H9 (cell line): Measurements from ENCODE around the gene KREMEN1. TPM values are rescaled to one million over a fixed set of nuclear protein-coding genes. Genes with fewer than 3 reads are reported as not detected.
A peak's percentile ranks its signal among the peaks of the same experiment; 100 is the strongest.

ENCODE experiments used
- DNase-seq: peaks from one replicate; pipeline ENCODE4 v3.0.0-alpha.2; 2017
- H2AFZ ChIP-seq: one replicate; pipeline ENCODE4 v1.6.1; 2013; ENCODE audit warnings: mild to moderate bottlenecking, low read length, control low read depth, moderate library complexity
- H2AK5ac ChIP-seq: 2 replicates; pipeline ENCODE4 v1.6.1; 2013; ENCODE audit warnings: low read length, control low read depth, mixed read lengths; ENCODE audit not compliant: insufficient read length
- H2BK120ac ChIP-seq: one replicate; pipeline ENCODE4 v1.6.1; 2013; ENCODE audit warnings: low read depth, mild to moderate bottlenecking, low read length, control low read depth, inconsistent platforms; ENCODE audit not compliant: poor library complexity, severe bottlenecking
- H2BK12ac ChIP-seq: 2 replicates; pipeline ENCODE4 v1.6.1; 2013; ENCODE audit warnings: low read length, control low read depth, mixed read lengths, low read depth; ENCODE audit not compliant: insufficient read length
- H2BK15ac ChIP-seq: 2 replicates; pipeline ENCODE4 v1.6.1; 2013; ENCODE audit warnings: low read depth, low read length, control low read depth
- H2BK20ac ChIP-seq: one replicate; pipeline ENCODE4 v1.6.1; 2013; ENCODE audit warnings: low read depth, mild to moderate bottlenecking, low read length, control low read depth, inconsistent platforms; ENCODE audit not compliant: poor library complexity, severe bottlenecking
- H2BK5ac ChIP-seq: 2 replicates; pipeline ENCODE4 v1.6.1; 2013; ENCODE audit warnings: low read length, control low read depth, mixed read lengths; ENCODE audit not compliant: insufficient read length
- H3K14ac ChIP-seq: 2 replicates; pipeline ENCODE4 v1.6.1; 2013; ENCODE audit warnings: low read length, control low read depth; ENCODE audit not compliant: insufficient read depth
- H3K18ac ChIP-seq: 2 replicates; pipeline ENCODE4 v1.6.1; 2013; ENCODE audit warnings: low read depth, mild to moderate bottlenecking, mixed read lengths, low read length, control low read depth; ENCODE audit not compliant: insufficient read length
- H3K23ac ChIP-seq: 2 replicates; pipeline ENCODE4 v1.6.1; 2013; ENCODE audit warnings: low read length, control low read depth, mixed read lengths, low read depth; ENCODE audit not compliant: insufficient read length
- H3K23me2 ChIP-seq: 2 replicates; pipeline ENCODE4 v1.6.1; 2013; ENCODE audit warnings: low read depth, mild to moderate bottlenecking, mixed read lengths, low read length, control low read depth; ENCODE audit not compliant: insufficient read length, poor library complexity, severe bottlenecking
- H3K27ac ChIP-seq: 2 replicates; pipeline ENCODE4 v1.5.1; 2013; ENCODE audit warnings: low read length, control low read depth, mixed read lengths, low read depth; ENCODE audit not compliant: insufficient read length
- H3K27me3 ChIP-seq: 2 replicates; pipeline ENCODE4 v1.6.1; 2013; ENCODE audit warnings: low read length, control low read depth, inconsistent platforms; ENCODE audit not compliant: insufficient read depth
- H3K4ac ChIP-seq: 2 replicates; pipeline ENCODE4 v1.6.1; 2013; ENCODE audit warnings: low read depth, mild to moderate bottlenecking, control low read depth, inconsistent platforms, low read length, moderate library complexity
- H3K4me1 ChIP-seq: 2 replicates; pipeline ENCODE4 v1.6.1; 2013; ENCODE audit warnings: low read length, control low read depth, inconsistent platforms; ENCODE audit not compliant: insufficient read depth
- H3K4me2 ChIP-seq: 2 replicates; pipeline ENCODE4 v1.6.1; 2013; ENCODE audit warnings: low read length, control low read depth, mixed read lengths; ENCODE audit not compliant: insufficient read length, insufficient read depth
- H3K56ac ChIP-seq: 2 replicates; pipeline ENCODE4 v1.6.1; 2013; ENCODE audit warnings: low read depth, mild to moderate bottlenecking, mixed read lengths, low read length, control low read depth; ENCODE audit not compliant: insufficient read length
- H3K79me1 ChIP-seq: 2 replicates; pipeline ENCODE4 v1.6.1; 2013; ENCODE audit warnings: low read depth, mild to moderate bottlenecking, moderate library complexity, low read length, control low read depth, inconsistent platforms; ENCODE audit not compliant: insufficient read depth, poor library complexity, severe bottlenecking
- H3K79me2 ChIP-seq: 2 replicates; pipeline ENCODE4 v1.6.1; 2013; ENCODE audit warnings: low read length, control low read depth, inconsistent platforms; ENCODE audit not compliant: insufficient read depth
- H3K9ac ChIP-seq: 2 replicates; pipeline ENCODE4 v1.6.1; 2013; ENCODE audit warnings: low read length, control low read depth, mixed read lengths; ENCODE audit not compliant: insufficient read length; ENCODE audit errors: extremely low read depth
- H3K9me3 ChIP-seq: one replicate; pipeline ENCODE4 v1.6.1; 2013; ENCODE audit warnings: low read depth, low read length, inconsistent platforms; ENCODE audit not compliant: control insufficient read depth
- H3T11ph ChIP-seq: one replicate; pipeline ENCODE4 v1.6.1; 2013; ENCODE audit warnings: mild to moderate bottlenecking, low read length, control low read depth, inconsistent platforms
- H4K20me1 ChIP-seq: one replicate; pipeline ENCODE4 v1.6.1; 2013; ENCODE audit not compliant: control insufficient read depth, insufficient read length, insufficient read depth
- H4K5ac ChIP-seq: 2 replicates; pipeline ENCODE4 v1.6.1; 2013; ENCODE audit warnings: low read depth, mild to moderate bottlenecking, mixed read lengths, low read length, control low read depth; ENCODE audit not compliant: insufficient read length
- H4K8ac ChIP-seq: replicated peaks from 2 replicates; pipeline ENCODE4 v1.6.1; 2013; ENCODE audit warnings: low read length, control low read depth, mixed read lengths, low read depth; ENCODE audit not compliant: insufficient read length
- H4K91ac ChIP-seq: 2 replicates; pipeline ENCODE4 v1.6.1; 2013; ENCODE audit warnings: low read depth, mild to moderate bottlenecking, moderate library complexity, mixed read lengths, low read length, control low read depth; ENCODE audit not compliant: insufficient read length
- H3K27ac Mint-ChIP-seq, 3 experiments: 2 replicates in 2 of 3; 3 replicates in 1 of 3; pipeline ENCODE4 v1.8.0; 2020 to 2021; ENCODE audit warnings: mixed read lengths in 3 of 3, mild to moderate bottlenecking in 1 of 3, moderate library complexity in 1 of 3
- H3K27me3 Mint-ChIP-seq: 2 replicates; pipeline ENCODE4 v1.8.0; 2021; ENCODE audit warnings: low read depth, mild to moderate bottlenecking, moderate library complexity, mixed read lengths
- H3K36me3 Mint-ChIP-seq, 3 experiments: 2 replicates in 2 of 3; 3 replicates in 1 of 3; pipeline ENCODE4 v1.8.0; 2020 to 2021; ENCODE audit warnings: low read depth in 3 of 3, mixed read lengths in 3 of 3; ENCODE audit not compliant: insufficient read depth in 1 of 3
- H3K4me1 Mint-ChIP-seq, 2 experiments: 2 replicates each; pipeline ENCODE4 v1.8.0; 2020; ENCODE audit warnings: mixed read lengths in 2 of 2
- H3K4me3 Mint-ChIP-seq, 2 experiments: 2 replicates in 1 of 2; 3 replicates in 1 of 2; pipeline ENCODE4 v1.8.0; 2020 to 2021; ENCODE audit warnings: mild to moderate bottlenecking in 2 of 2, mixed read lengths in 2 of 2, moderate library complexity in 1 of 2
- H3K9me3 Mint-ChIP-seq, 2 experiments: 2 replicates in 1 of 2; 3 replicates in 1 of 2; pipeline ENCODE4 v1.8.0; 2020; ENCODE audit warnings: mild to moderate bottlenecking in 2 of 2, mixed read lengths in 2 of 2, moderate library complexity in 1 of 2
- WGBS: extraction: QIAGEN DNeasy Blood & Tissue Kit; methylation state at CpG from one replicate; pipeline ENCODE4 v1.1.7; 2013; ENCODE audit warnings: missing lambda C conversion rate, low lambda C conversion rate, mixed read lengths; ENCODE audit not compliant: insufficient read length; ENCODE audit errors: extremely low coverage; 5-methylcytosine and 5-hydroxymethylcytosine counted together
- total RNA-seq: library from RNA; stranded (reverse); gene quantifications from 2 replicates; pipeline ENCODE4 v1.2.1, GENCODE V29; 2021
- TF ChIP-seq, protein P1 (sequence below): fragments of 200-600 bp; sonication (generic); conservative IDR thresholded peaks from 3 replicates; pipeline ENCODE4 v1.8.0; 2021; ENCODE audit warnings: antibody characterized with exemption, mild to moderate bottlenecking

The KREMEN1 gene
- total RNA-seq, 1 experiment from 2014 or later: 2.4 TPM

- H2BK5ac ChIP-seq: no peak overlapping the region
- no peak overlapping the region for H2AFZ ChIP-seq
- no peaks in the 10 kb centered on the region for H3K79me1 ChIP-seq
- no peak overlapping the region for H3K4ac ChIP-seq
- peaks cover 31 to 45% of the 10 kb centered on the region in 2 experiments for H3K4me1 Mint-ChIP-seq
- no peak overlapping the region for H3K9ac ChIP-seq
- H3K9me3 ChIP-seq: no peaks in the 10 kb centered on the region
- no peak overlapping the region for H3K56ac ChIP-seq
- no peak for DNase-seq
- H2BK20ac ChIP-seq: no peak overlapping the region
- no peak overlapping the region for H3K23ac ChIP-seq
- H4K8ac ChIP-seq: no peak overlapping the region
- no peak overlapping the region for H3K27ac ChIP-seq
- no peaks in the 10 kb centered on the region for H3K27me3 ChIP-seq
- H3K27ac Mint-ChIP-seq: peak overlapping the region in 1 of 3 experiments; percentile 76; a peak in 2 of 7 replicates
- no peaks in the 10 kb centered on the region for H3K23me2 ChIP-seq
- H2BK15ac ChIP-seq: no peak overlapping the region
- WGBS: no CpG with 5 or more reads among the region's 14 CpGs
- no peaks in the 10 kb centered on the region; a peak in 1 of 5 replicates for H3K9me3 Mint-ChIP-seq
- H4K20me1 ChIP-seq: no peaks in the 10 kb centered on the region
- TF ChIP-seq, protein P1, sequence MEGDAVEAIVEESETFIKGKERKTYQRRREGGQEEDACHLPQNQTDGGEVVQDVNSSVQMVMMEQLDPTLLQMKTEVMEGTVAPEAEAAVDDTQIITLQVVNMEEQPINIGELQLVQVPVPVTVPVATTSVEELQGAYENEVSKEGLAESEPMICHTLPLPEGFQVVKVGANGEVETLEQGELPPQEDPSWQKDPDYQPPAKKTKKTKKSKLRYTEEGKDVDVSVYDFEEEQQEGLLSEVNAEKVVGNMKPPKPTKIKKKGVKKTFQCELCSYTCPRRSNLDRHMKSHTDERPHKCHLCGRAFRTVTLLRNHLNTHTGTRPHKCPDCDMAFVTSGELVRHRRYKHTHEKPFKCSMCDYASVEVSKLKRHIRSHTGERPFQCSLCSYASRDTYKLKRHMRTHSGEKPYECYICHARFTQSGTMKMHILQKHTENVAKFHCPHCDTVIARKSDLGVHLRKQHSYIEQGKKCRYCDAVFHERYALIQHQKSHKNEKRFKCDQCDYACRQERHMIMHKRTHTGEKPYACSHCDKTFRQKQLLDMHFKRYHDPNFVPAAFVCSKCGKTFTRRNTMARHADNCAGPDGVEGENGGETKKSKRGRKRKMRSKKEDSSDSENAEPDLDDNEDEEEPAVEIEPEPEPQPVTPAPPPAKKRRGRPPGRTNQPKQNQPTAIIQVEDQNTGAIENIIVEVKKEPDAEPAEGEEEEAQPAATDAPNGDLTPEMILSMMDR: no peak
- H2AK5ac ChIP-seq: no peak overlapping the region
- no peaks in the 10 kb centered on the region for H3K79me2 ChIP-seq
- 0 out of 2 replicates have a peak, but pooled peaks cover 3% of the 10 kb centered on the region for H3K27me3 Mint-ChIP-seq
- no peak overlapping the region; the same call in 1 of the 2 replicates for H3K14ac ChIP-seq
- H3K36me3 Mint-ChIP-seq: no peaks in the 10 kb centered on the region
- H4K5ac ChIP-seq: no peak overlapping the region
- H3K18ac ChIP-seq: no peak overlapping the region
- H4K91ac ChIP-seq: no peak overlapping the region
- no peak overlapping the region for H3K4me3 Mint-ChIP-seq
- no peak overlapping the region for H2BK120ac ChIP-seq
- H3T11ph ChIP-seq: no peak overlapping the region
- peaks cover 3% of the 10 kb centered on the region; the same call in 1 of the 2 replicates for H3K4me1 ChIP-seq
- H3K4me2 ChIP-seq: no peak overlapping the region
- H2BK12ac ChIP-seq: no peak overlapping the region
Measured at GRCh38 chr22:29216011-29216872, 143.4 kb downstream of the KREMEN1 start.
